22Rv1 (cell line): ENCODE measurements around the gene PKP4.

Source experiments
- ZFX ChIP-seq: fragments of 450-650 bp; IDR thresholded peaks from 2 replicates; pipeline ENCODE4 v1.6.1; 2017; ENCODE audit warnings: antibody characterized with exemption, borderline replicate concordance
- TF ChIP-seq, protein P1 (sequence below): fragments of 450-650 bp; IDR thresholded peaks from 2 replicates; pipeline ENCODE4 v1.5.1; 2017; ENCODE audit warnings: mild to moderate bottlenecking

GRCh38 chr2:158542577-158542976 lies 85.8 kb downstream of the PKP4 start:
- TF ChIP-seq, protein P1, sequence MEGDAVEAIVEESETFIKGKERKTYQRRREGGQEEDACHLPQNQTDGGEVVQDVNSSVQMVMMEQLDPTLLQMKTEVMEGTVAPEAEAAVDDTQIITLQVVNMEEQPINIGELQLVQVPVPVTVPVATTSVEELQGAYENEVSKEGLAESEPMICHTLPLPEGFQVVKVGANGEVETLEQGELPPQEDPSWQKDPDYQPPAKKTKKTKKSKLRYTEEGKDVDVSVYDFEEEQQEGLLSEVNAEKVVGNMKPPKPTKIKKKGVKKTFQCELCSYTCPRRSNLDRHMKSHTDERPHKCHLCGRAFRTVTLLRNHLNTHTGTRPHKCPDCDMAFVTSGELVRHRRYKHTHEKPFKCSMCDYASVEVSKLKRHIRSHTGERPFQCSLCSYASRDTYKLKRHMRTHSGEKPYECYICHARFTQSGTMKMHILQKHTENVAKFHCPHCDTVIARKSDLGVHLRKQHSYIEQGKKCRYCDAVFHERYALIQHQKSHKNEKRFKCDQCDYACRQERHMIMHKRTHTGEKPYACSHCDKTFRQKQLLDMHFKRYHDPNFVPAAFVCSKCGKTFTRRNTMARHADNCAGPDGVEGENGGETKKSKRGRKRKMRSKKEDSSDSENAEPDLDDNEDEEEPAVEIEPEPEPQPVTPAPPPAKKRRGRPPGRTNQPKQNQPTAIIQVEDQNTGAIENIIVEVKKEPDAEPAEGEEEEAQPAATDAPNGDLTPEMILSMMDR, result no peak
- no peak for TF ChIP-seq ZFX
